ENCODE measurements around the gene PCGF2.

The PCGF2 gene

DNA sequence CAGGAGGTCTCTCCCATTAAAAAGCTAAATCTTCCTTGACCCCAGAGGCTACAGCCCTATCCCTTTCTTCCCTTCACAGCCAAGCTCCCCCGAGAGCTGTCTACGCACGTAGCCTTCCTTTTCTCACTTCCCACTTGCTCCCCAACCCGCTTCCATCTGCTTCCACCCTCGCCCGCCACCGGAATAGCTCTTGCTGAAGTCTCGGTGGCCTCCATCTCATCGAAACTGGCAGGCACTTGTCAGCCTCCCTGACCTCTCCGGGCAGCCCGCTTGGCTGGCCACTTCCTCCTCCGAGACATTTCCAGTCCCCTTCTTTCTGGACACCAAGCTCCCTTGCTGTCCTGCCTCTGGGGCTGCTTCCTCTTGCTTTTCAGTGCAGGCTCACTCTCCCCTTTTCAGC lies 62.6 kb downstream of the PCGF2 start:
- Histone ChIP-seq H3K27ac (ENCODE audit: low read depth, low read length, poor library complexity, severe bottlenecking) (no peak overlapping the region), H3K9me3 (ENCODE audit: low read length) (no peaks in the 10 kb centered on the region), H3K4me2 (ENCODE audit: low read length) (no peak overlapping the region), H3K9me2 (ENCODE audit: low read depth, low read length) (no peaks in the 10 kb centered on the region), H3K4me1 (ENCODE audit: insufficient read depth, low read length, severe bottlenecking) (no peaks in the 10 kb centered on the region), H3K36me3 (ENCODE audit: insufficient read depth, low read length) (no peaks in the 10 kb centered on the region), H3K4me3 (ENCODE audit: low read depth, low read length, poor library complexity, severe bottlenecking) (no peak overlapping the region), H3F3A (ENCODE audit: insufficient read depth, low read length) (no peaks in the 10 kb centered on the region), H3K79me2 (ENCODE audit: insufficient read depth, low read length) (no peaks in the 10 kb centered on the region), H3K9ac (ENCODE audit: low read length) (no peak overlapping the region), H4K20me1 (ENCODE audit: insufficient read depth, low read length) (0 out of 2 replicates have a peak, but pooled peaks cover 2% of the 10 kb centered on the region), H3K27me3 (ENCODE audit: insufficient read depth, low read length) (peaks cover 10% of the 10 kb centered on the region; the same call in 1 of the 2 replicates), H2AFZ (ENCODE audit: low read length) (no peak overlapping the region)
- TF ChIP-seq, protein P1, sequence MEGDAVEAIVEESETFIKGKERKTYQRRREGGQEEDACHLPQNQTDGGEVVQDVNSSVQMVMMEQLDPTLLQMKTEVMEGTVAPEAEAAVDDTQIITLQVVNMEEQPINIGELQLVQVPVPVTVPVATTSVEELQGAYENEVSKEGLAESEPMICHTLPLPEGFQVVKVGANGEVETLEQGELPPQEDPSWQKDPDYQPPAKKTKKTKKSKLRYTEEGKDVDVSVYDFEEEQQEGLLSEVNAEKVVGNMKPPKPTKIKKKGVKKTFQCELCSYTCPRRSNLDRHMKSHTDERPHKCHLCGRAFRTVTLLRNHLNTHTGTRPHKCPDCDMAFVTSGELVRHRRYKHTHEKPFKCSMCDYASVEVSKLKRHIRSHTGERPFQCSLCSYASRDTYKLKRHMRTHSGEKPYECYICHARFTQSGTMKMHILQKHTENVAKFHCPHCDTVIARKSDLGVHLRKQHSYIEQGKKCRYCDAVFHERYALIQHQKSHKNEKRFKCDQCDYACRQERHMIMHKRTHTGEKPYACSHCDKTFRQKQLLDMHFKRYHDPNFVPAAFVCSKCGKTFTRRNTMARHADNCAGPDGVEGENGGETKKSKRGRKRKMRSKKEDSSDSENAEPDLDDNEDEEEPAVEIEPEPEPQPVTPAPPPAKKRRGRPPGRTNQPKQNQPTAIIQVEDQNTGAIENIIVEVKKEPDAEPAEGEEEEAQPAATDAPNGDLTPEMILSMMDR (IDR thresholded peaks at IDR 0.05; ENCODE audit: low read length): no peak
- TF ChIP-seq EZH2 (IDR thresholded peaks at IDR 0.05; ENCODE audit: borderline replicate concordance, low read length): no peak

Data from OCI-LY1 (cell line).